AG09319 (cell line): ENCODE measurements around the gene GOLGA8S.
"Not testable (repeated sequence)": the region's sequence is repeated elsewhere in the genome, so short reads cannot be mapped to it uniquely, and the experiment has no call there.

Experiments
- DNase-seq: peaks from one replicate; pipeline ENCODE4 v3.0.0-alpha.2; 2010; ENCODE audit warnings: low read depth; ENCODE audit errors: extremely low read depth
- TF ChIP-seq, protein P1 (sequence below): IDR thresholded peaks from 2 replicates; pipeline ENCODE4 v1.5.1; 2011; ENCODE audit warnings: low read depth, mild to moderate bottlenecking, inconsistent platforms, low read length, moderate library complexity

GOLGA8S gene, protein sequence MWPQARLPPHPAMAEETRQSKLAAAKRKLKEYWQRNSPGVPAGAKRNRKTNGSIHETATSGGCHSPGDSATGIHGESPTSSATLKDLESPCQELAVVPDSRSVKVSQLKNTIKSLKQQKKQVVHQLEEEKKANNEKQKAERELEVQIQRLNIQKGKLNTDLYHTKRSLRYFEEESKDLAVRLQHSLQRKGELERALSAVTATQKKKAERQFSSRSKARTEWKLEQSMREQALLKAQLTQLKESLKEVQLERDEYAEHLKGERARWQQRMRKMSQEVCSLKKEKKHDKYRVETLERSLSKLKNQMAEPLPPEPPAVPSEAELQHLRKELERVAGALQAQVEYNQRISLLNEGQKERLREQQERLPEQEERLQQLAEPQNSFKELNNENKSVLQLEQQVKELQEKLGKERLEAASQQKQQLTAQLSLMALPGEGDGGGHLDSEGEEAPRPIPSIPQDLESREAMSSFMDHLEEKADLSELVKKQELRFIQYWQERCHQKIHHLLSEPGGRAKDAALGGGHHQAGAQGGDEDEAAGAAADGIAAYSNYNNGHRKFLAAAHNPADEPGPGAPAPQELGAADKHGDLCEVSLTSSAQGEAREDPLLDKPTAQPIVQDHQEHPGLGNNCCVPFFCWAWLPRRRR

DNA sequence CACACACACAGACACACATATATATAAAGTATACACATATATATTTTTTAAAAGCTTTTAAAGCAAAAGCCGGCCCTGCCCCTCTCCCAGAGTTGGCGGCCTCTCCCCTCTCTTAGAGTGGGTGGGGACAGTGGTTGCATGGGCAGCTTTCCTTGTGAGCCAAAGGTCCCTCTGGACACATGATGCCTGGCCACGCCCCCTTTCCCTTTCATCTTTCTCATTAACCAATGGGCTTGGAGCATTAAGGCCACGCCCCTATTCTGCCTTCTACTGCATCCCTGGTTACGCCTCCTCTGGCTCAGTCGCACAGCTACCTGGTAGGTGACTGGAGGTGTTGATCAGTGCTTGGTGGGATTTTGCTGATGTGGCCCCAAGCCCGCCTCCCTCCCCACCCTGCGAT lies at the start of gene GOLGA8S:
TSS of gene GOLGA8S (plus strand) at position 301 of the 400 bp plus-strand sequence. CDS start at position 363, 62 bp downstream.
- not testable (repeated sequence) for DNase-seq

DNA sequence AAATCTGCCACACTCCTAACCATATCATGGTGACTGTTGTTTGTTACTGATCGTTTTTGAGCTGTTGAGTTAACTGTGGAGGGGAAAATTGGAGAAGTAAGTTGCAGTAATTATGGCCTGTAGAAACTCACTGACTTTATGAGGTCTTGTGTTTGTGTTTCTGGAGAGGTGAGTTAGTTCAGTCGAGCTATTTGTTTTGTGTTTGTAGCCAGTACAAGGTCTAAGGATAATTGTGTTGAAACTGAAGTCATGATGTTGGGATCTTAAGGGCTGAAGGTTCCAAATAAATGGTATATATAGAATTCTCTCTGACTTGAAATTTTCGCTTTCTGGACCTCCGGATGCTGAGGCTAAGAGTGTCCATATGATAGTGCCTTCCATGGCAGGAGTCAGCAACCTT lies 49.7 kb upstream of the GOLGA8S start:
- DNase-seq, result not testable (repeated sequence)

DNA sequence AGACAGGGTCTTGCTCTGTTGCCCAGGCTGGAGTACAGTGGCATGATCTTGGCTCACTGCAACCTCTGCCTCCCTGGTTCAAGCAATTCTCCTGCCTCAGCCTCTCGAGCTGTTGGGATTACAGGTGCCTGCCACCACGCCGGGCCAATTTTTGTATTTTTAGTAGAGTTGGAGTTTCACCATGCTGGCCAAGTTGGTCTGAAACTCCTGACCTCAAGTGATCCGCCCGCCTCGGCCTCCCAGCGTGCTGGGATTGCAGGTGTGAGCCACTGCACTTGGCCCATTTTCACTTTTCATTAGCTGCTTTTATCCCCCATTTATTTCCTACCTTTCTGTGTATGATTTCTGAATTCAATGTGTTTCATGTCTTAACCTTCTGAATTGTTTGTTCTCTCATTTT lies 48.6 kb upstream of the GOLGA8S start:
- DNase-seq, result not testable (repeated sequence)

DNA sequence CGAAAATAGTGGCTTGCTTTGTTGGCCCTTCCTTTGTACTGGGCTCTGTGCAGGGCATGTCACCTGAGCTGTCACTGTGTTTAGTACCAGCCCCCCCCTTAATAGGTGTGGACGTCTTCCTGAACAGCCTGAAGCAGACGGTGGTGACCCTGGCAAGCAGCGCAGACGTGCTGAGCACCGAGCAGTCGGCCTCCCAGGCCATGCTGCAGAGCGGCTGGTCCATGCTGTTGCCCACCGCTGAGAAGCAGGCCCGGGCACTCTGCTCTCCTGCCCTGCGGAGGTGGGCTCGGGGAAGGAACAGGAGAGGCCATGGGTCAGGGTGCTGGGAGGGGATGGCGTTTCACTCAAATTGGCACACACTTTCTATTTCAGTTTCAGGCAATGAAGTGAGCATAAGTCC lies 43.3 kb upstream of the GOLGA8S start:
- not testable (repeated sequence) for DNase-seq

DNA sequence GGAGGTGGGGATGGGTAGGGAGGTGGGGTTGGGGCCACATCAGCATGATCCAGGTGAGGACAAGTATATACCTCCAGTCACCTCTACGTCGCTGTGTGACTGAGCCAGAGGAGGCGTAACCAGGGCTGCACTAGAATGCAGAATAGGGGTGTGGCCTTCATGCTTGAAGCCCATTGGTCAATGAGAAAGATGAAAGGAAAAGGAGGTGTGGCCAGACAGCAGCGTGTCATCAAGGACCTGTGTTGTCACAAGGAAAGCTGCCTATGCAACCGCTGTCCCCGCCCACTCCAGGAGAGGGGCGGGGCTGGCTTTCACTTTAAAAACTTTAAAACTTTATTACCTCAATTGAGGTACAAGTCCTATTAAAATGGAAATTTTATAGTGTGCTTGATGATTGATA lies 20.5 kb upstream of the GOLGA8S start, which contains the start of gene GOLGA6L26:
TSS of gene GOLGA6L26 (minus strand) at position 101 of the 400 bp plus-strand sequence. CDS start at position 40, 61 bp downstream.
- not testable (repeated sequence) for DNase-seq

DNA sequence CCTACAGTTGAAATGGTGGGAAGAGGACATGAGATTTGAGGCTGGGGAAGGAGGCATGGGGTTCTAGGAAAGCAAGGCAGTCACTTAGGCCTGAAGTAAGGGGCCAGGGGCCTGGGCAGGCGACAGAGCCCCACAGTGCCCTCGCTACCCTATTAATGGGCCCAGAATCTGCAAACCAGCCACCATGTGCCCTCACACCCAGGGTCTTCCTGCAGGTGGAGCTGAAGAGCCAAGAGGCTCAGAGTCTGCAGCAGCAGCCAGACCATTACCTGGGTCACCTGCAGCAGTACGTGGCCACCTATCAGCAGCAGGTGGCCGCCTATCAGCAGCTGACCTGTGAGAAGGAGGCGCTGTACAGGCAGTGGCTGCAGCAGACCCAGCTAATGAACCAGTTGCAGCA lies 8.1 kb downstream of the GOLGA8S start:
- not testable (repeated sequence) for DNase-seq

DNA sequence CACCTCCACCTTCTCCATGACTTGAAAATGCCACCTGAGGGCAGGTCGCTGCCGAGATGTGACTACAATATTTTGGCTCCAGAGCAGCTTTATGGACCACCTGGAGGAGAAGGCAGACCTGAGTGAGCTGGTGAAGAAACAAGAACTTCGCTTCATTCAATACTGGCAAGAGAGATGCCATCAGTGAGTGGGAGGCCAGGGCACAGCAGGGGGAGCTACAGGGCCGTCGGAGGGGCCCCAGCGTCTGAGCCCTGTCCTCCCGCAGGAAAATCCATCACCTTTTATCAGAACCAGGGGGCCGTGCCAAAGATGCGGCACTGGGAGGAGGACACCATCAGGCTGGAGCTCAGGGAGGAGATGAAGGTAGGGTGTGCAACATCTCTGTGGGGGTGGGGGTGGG lies 9.7 kb downstream of the GOLGA8S start:
- DNase-seq, result not testable (repeated sequence)

DNA sequence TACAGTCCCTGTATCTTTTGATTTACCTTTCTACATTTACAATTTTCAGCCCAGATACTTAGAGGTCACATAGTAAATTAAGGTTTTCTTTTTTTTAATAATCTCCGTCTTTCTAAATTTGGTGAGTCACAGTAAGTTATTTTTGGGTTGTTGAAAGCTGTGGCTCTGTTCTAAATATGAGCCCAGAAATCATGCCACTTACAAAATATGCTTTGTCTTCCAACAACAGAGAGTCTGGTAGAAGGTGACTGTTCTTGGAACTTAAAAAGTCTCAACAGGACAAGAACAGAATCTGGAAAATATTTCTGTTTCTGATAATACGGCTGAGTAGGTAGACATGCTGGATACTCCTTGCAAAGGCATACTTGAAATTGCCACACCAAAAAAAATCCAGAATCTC lies 16.0 kb downstream of the GOLGA8S start:
- TF ChIP-seq, protein P1, sequence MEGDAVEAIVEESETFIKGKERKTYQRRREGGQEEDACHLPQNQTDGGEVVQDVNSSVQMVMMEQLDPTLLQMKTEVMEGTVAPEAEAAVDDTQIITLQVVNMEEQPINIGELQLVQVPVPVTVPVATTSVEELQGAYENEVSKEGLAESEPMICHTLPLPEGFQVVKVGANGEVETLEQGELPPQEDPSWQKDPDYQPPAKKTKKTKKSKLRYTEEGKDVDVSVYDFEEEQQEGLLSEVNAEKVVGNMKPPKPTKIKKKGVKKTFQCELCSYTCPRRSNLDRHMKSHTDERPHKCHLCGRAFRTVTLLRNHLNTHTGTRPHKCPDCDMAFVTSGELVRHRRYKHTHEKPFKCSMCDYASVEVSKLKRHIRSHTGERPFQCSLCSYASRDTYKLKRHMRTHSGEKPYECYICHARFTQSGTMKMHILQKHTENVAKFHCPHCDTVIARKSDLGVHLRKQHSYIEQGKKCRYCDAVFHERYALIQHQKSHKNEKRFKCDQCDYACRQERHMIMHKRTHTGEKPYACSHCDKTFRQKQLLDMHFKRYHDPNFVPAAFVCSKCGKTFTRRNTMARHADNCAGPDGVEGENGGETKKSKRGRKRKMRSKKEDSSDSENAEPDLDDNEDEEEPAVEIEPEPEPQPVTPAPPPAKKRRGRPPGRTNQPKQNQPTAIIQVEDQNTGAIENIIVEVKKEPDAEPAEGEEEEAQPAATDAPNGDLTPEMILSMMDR, result no peak
- no peak for DNase-seq

DNA sequence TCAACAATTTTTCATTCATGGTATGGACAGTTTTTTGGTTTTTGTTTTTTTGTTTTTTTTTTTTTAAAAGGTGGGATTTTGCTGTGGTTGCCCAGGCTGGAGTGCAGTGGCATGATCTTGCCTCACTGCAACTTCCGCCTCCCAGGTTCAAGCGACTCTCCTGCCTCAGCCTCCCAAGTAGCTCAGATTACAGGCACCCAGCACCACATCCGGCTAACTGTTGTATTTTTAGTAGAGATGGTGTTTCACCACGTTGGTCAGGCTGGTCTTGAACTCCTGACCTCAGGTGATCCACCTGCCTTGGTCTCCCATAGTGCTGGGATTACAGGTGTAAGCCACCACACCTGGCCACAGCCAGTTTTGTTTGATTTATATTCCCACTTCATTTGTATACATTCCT lies 16.6 kb downstream of the GOLGA8S start:
- DNase-seq, result not testable (repeated sequence)

DNA sequence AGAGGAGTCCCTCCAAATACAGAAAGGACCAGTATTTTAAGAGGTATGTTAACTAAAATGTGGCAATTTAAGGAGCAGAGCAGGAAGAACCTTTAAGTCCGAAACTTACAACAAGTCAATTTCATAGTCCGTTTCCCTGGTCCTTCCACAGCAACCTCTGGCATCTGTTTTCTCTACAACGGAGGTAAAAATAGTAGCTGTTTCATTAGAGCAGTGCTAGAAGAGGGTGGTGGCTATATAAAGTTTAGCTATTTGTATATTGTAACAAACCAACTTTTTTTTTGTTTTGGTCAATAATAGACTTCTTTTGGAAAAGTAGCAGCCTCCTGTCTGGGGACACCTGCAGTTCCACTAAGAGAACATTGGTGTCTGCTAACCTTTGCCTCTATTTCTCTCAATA lies 17.3 kb downstream of the GOLGA8S start:
- DNase-seq, result not testable (repeated sequence)

DNA sequence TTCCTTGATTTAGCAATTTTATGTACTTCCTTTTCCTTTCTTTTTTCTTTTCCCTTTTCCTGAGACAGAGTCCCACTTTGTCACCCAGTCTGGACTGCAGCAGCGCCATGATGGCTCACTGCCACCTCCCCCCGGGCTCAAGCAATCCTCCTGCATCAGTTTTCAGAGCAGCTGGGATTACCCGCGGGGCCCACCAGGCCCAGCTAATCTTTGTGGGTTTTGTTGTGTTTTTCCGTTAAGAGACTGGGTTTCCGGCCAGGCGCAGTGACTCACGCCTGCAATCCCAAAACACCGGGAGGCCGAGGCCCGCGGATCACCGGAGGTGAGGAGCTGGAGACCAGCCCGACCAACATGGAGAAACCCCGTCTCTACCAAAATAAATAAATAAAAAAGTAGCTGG lies 17.7 kb downstream of the GOLGA8S start:
- no peak for DNase-seq
- TF ChIP-seq, protein P1, result no peak

DNA sequence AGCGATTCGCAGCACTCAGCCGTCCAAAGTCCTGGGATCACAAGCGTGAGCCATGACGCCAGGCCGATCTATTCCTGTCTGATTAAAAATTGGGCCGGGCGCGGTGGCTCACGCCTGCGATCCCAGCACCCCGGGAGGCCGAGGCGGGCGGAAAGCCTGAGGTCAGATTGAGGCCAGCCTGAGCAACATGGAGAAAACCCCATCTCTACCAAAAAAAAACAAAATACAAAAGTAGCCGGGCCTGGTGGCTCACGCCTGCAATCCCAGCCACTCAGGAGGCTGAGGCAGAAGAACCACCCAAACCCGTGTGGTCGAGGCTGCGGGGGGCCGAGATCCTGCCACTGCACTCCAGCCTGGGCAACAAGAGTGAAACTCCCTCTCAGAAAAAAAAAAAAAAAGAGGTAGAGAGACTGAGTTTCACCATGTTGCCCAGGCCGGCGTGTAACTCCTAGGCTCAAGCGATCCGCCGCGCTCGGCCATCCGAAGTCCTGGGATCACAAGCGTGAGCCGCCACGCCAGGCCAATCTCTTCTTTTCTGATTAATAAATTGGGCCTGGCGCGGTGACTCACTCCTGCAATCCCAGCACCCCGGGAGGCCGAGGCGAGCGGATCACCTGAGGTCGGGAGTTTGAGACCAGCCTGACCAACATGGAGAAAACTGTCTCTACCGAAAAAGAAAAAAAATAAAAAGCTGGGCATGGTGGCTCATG lies 18.5 kb downstream of the GOLGA8S start:
- not testable (repeated sequence) for DNase-seq

DNA sequence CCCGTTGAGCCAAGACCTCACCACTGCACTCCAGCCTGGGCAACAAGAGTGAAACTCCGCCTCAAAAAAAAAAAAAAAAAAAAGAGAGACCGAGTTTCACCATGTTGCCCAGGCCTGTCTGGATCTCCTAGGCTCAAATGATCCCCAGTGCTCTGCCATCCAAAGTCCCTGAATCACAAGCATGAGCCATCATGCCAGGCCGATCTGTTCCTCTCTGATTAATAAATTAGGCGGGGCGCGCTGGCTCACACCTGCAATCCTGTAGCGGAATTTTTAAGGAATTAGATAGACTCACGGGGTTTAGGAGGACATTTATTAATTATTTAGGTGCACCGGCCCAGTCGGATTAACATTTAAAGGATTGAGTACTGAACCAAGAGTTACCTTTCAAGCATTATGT lies 19.7 kb downstream of the GOLGA8S start:
- not testable (repeated sequence) for DNase-seq

DNA sequence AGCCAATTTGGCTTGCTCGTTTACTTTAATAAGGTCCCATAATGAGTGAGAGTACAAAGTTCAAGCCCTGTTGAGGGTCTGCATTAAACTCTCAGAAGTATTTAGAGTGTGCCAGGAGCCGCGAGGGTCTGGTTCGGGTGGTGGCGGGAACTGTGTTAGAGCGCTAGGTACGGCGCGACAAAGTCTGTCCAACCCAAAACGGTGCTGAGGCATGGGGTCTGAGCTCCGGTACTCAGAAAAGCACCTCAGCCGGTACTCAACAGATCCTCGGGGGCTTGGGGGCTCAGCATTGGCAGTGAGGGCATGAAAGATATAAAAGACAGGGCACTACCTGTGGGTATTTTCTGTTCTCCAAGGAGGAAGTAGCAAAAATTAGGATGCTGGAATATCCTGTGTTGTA lies 24.4 kb downstream of the GOLGA8S start:
- DNase-seq, result not testable (repeated sequence)

DNA sequence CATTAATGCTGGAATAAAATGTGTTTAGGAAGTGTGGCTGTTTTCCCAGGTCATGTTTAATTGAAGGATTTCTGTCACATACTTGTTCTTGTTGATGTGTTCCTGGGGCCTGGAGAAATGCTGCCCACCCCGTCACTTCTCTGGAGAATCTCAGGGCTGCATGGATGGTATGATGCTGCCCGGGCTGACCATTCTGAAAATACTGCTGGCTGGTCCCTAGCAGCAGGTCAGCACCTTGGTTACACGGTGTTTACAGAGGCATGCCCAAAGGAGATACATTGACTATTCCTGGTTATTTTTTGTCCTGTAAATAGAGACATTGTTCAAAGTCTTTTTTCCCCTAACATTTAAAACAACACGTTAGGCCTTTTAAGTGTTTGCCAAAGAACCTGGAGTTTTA lies 26.2 kb downstream of the GOLGA8S start:
- not testable (repeated sequence) for DNase-seq

DNA sequence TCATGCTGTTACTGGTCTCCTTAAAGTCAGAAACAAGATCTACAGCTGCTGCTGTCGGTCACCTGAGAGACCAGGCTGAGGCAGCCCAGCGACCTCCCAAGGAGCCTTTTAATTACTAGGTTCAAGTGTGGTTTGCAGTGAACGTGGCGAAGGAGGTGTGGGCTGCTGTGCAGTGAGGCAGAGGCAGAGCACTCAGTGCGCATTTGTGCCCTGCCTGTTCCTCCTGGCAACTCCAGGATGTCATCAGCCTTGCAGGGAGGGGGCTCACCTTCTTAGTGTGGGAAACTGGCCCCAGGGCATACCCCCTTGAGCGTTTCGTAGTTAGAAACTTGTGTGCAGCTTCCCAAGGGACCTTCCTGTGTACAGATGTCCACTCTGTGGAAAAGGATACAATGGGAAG lies 26.6 kb downstream of the GOLGA8S start:
- DNase-seq, result not testable (repeated sequence)
